DMS 273 (cell line): ENCODE measurements around the gene TAF11L11.
"Not testable (repeated sequence)": the region's sequence is repeated elsewhere in the genome, so short reads cannot be mapped to it uniquely, and the experiment has no call there.

Source experiments
- DNase-seq: peaks from one replicate; lab custom pipeline; 2025; ENCODE audit not compliant: unreplicated experiment; lab: John Stamatoyannopoulos, UW

The TAF11L11 gene

DNA sequence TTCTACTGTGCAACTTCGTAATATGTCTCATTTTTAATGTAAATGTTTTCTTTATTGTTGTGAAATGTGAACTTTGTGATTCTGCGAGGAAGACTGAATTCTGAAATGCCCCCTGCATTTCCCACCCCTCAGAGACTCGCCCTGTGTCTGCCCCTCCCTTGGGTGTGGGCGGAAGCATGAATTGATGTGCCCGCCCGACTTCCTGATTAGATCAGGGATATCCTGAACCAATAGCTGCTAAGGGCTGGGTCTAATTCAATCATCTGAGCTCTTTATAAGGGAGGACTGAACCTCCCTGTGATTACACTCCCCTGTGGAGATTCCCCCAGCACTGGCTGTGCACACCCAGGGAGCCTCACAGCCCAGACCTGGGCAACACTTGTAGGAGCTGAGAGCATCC, at the start of gene TAF11L11:
Gene TAF11L11, plus strand, starts transcription at position 304 of the 400 bp plus-strand sequence.
- DNase-seq, result not testable (repeated sequence)

DNA sequence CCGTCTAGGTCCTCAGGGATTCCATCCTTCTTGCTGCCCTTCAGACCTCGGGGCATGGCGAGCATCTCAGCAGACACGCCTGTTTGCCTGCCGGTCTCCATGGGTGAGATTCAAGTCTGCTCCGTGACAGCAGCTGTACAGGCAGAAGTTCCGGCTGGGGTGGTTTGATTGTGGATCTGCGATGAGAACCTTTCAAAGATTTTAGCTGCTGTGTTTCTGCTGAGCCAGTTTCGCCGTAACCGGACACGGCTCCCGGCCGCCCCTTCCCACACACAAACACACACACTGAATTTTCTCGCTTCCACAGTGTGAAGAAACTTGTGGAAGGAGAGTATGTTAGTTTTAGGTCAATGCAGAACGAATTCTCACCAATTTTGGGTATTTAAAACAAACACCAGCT, 18.3 kb upstream of the TAF11L11 start, which contains the start of gene TAF11L7:
Gene TAF11L7, minus strand, starts transcription at position 101 of the 400 bp plus-strand sequence.
- not testable (repeated sequence) for DNase-seq

DNA sequence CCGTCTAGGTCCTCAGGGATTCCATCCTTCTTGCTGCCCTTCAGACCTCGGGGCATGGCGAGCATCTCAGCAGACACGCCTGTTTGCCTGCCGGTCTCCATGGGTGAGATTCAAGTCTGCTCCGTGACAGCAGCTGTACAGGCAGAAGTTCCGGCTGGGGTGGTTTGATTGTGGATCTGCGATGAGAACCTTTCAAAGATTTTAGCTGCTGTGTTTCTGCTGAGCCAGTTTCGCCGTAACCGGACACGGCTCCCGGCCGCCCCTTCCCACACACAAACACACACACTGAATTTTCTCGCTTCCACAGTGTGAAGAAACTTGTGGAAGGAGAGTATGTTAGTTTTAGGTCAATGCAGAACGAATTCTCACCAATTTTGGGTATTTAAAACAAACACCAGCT, 13.1 kb upstream of the TAF11L11 start, which contains the start of gene TAF11L8:
Gene TAF11L8, minus strand, starts transcription at position 101 of the 400 bp plus-strand sequence.
- DNase-seq, result not testable (repeated sequence)

DNA sequence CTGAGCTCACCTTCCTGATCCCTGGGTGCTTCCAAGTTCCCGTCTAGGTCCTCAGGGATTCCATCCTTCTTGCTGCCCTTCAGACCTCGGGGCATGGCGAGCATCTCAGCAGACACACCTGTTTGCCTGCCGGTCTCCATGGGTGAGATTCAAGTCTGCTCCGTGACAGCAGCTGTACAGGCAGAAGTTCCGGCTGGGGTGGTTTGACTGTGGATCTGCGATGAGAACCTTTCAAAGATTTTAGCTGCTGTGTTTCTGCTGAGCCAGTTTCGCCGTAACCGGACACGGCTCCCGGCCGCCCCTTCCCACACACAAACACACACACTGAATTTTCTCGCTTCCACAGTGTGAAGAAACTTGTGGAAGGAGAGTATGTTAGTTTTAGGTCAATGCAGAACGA, 9.7 kb upstream of the TAF11L11 start, which contains the start of gene TAF11L9:
Gene TAF11L9, minus strand, starts transcription at position 140 of the 400 bp plus-strand sequence.
- not testable (repeated sequence) for DNase-seq

DNA sequence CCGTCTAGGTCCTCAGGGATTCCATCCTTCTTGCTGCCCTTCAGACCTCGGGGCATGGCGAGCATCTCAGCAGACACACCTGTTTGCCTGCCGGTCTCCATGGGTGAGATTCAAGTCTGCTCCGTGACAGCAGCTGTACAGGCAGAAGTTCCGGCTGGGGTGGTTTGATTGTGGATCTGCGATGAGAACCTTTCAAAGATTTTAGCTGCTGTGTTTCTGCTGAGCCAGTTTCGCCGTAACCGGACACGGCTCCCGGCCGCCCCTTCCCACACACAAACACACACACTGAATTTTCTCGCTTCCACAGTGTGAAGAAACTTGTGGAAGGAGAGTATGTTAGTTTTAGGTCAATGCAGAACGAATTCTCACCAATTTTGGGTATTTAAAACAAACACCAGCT, 6.3 kb upstream of the TAF11L11 start, which contains the start of gene TAF11L10:
Gene TAF11L10, minus strand, starts transcription at position 101 of the 400 bp plus-strand sequence.
- DNase-seq, result not testable (repeated sequence)

DNA sequence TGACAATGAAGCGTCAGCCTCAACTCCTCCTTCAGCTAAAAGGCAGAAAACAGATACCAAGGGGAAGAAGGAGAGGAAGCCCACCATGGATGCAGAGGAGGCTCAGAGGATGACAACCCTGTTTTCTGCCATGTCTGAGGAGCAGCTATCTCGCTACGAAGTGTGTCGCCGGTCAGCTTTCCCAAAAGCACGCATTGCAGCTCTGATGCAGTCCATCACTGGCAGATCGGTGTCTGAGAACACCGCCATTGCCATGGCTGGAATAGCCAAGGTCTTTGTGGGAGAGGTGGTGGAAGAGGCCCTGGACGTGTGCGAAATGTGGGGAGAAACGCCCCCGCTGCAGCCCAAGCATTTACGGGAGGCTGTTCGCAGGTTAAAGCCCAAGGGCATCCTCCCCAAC, 968 bp downstream of the TAF11L11 start:
- no peak for DNase-seq

DNA sequence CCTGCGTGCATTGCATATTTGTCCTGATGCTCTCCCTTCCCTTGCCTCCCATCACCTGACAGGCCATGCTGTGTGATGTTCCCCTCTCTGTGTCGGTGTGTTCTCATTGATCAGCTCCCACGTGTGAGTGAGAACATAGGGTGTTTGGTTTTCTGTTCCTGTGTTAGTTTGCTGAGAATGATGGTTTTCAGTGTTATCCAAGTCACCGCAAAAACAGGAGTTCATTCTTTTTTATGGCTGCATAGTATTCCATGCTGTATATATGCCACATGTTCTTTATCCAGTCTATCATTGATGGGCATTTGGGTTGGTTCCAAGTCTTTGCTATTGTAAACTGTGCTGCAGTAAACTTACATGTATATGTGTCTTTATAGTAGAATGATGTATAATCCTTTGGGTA, 3.5 kb downstream of the TAF11L11 start:
- DNase-seq, result not testable (repeated sequence)

DNA sequence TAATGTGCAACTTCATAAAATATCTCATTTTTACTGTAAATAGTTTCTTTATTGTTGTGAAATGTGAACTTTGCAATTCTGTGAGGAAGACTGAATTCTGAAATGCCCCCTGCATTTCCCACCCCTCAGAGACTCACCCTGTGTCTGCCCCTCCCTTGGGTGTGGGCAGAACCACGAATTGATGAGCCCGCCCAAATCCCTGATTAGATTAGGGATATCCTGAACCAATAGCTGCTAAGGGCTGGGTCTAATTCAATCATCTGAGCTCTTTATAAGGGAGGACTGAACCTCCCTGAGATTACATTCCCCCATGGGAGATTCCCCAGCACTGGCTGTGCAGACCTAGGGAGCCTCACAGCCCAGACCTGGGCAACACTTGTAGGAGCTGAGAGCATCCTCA, 6.1 kb downstream of the TAF11L11 start, which contains the start of gene TAF11L12:
Gene TAF11L12, plus strand, starts transcription at position 301 of the 400 bp plus-strand sequence.
- DNase-seq, result not testable (repeated sequence)

DNA sequence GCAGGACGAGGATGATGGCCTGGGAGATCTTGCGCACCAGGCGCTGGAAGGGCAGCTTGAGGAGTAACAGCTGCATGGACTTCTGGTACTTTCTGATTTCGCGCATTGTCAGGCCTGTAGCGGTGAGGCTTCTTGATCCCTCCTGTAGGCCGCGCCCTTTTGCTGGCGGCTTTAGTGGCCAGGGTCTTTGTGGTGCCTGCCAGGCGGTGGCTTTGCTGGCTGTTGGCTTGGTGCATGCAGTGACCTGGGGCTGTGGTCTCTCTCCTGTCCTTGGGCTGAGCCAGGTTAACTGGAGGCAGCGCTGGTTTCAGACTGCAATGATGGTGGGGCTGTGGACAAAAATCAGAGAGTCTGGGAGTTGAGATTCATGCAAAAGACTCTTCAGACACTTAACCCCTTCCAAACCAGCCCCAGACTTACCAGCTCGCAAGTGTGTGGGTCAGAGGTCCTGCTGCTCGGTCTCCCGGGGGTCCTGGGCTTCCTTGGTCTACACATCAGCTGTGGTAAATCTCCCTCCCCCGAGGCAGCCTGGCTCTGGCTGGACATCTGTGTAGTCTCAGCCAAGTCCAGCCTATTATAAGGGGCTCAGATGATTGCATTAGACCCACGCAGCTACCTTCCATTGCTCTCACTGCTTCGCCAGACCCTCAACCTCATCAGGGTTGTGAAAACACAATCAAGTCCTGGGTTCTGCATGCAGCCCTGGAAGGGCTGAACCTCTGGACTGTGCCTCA, 11.1 kb downstream of the TAF11L11 start:
- no peak for DNase-seq

DNA sequence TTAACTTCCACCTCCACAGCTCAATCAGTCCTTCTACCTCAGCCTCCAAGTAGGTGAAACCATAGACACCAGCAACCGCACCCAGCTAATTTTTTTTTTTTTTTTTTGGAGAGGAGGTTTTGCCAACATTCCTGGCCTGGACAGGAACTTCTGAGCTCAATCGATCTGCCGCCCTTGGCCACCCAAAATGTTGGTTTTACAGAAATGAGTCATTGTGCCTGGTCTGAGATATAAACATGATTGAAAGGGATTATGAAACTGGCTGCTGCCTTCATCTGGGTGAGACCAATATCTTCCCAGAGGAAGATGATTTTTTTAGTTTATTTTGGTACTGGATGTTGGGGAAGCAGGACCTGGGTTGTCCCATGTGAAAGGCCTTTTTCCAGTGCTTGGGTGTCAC, 15.4 kb downstream of the TAF11L11 start:
- no peak for DNase-seq

DNA sequence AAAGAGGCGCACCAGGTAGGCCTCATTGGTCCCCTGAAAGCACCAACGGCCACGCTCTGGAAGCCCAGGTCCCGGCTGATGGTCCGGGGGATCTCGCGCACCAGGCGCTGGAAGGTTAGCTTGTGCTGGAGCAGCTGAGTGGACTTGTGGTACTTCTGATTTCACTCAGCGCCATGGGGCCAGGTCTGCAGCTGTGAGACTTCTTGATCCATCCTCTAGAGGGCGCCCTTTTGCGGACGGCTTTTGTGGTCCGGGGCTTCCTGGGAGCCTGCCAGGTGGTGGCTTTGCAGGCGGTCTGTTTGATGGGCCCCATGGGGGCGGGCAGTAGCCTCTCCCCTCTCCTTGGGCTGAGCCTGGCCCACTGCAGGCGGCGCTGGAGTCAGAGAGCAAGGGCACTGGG, 16.6 kb downstream of the TAF11L11 start:
- peak; percentile 5 for DNase-seq

DNA sequence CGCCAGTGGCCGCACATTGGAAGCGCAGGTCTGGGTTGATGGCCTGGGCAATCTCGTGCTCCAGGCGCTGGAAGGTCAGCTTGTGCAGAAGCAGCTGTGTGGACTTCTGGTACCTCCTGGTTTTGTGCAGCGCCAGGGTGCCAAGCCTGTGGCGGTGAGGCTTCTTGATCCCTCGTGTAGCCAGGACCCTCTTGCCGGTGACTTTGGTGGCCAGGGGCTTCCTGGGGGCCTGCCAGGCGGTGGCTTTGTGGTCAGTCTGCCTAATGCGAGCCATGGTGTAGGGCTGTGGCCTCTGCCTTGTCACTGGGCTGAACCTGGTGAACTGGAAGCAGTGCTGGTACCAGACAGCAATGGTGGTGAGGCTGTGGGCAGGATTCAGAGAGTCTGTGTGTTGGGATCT, 21.7 kb downstream of the TAF11L11 start:
- DNase-seq, result no peak

DNA sequence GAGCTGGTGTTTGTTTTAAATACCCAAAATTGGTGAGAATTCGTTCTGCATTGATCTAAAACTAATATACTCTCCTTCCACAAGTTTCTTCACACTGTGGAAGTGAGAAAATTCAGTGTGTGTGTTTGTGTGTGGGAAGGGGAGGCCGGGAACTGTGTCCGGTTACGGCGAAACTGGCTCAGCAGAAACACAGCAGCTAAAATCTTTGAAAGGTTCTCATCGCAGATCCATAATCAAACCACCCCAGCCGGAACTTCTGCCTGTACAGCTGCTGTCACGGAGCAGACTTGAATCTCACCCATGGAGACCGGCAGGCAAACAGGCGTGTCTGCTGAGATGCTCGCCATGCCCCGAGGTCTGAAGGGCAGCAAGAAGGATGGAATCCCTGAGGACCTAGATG, 27.8 kb downstream of the TAF11L11 start, which contains the start of gene TAF11L13:
Gene TAF11L13, plus strand, starts transcription at position 301 of the 400 bp plus-strand sequence.
- not testable (repeated sequence) for DNase-seq

DNA sequence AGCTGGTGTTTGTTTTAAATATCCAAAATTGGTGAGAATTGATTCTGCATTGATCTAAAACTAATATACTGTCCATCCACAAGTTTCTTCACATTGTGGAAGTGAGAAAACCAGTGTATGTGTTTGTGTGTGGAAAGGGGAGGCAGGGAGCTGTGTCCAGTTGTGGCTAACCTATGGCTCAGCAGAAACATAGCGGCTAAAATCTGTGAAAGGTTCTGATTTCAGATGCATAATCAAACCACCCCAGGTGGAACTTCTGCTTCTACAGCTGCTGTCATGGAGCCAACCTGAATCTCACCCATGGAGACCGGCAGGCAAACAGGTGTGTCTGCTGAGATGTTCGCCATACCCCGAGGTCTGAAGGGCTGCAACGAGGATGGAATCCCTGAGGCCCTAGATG, 30.2 kb downstream of the TAF11L11 start, which contains the start of gene TAF11L14:
Gene TAF11L14, plus strand, starts transcription at position 301 of the 400 bp plus-strand sequence.
- DNase-seq, result no peak

DNA sequence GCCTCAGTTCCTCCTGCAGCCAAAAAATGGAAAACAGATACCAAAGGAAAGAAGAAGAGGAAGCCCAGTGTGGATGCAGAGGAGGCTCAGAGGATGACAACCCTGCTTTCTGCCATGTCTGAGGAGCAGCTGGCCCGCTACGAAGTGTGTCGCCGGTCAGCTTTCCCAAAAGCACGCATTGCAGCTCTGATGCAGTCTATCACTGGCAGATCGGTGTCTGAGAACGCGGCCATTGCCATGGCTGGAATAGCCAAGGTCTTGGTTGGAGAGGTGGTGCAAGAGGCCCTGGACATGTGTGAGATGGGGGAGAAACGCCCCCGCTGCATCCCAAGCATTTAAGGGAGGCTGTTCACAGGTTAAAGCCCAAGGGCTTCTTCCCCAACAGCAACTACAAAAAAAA, 45.2 kb downstream of the TAF11L11 start:
- not testable (repeated sequence) for DNase-seq

DNA sequence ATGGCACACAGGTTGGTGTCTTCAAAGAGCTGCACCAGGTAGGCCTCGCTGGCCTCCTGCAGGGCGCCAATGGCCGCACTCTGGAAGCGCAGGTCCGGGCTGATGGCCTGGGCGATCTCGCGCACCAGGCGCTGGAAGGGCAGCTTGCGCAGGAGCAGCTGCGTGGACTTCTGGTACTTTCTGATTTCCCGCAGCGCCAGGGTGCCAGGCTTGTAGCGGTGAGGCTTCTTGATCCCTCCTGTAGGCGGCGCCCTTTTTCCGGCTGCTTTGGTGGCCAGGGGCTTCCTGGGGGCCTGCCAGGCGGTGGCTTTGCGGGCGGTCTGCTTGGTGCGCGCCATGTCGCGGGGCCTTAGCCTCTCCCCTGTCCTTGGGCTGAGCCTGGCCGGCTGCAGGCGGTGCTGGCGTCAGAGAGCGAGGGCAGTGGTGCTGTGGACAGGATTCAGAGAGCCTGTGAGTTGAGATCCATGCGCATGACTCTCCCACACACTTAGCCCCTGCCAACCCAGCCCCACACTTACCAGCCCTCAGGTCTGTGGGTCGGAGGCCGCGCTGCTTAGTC, 51.3 kb downstream of the TAF11L11 start:
- not testable (repeated sequence) for DNase-seq
